Neural cell (in vitro differentiated cells): Measurements from ENCODE around the gene CA6. TPM values are rescaled to one million over a fixed set of nuclear protein-coding genes. Genes with fewer than 3 reads are reported as not detected.

Experiments
- H2AFZ ChIP-seq: fragments of 200-600, 300-800 bp; sonication (generic), shearing (Covaris generic); 2 replicates; pipeline ENCODE4 v1.6.0; 2014; ENCODE audit warnings: low read depth, mild to moderate bottlenecking, antibody characterized with exemption, low read length, moderate library complexity
- H3F3A ChIP-seq: fragments of 200-600 bp; shearing (Covaris generic); 2 replicates; pipeline ENCODE4 v1.6.1; 2016; ENCODE audit warnings: mild to moderate bottlenecking, moderate library complexity, mixed read lengths, antibody characterized with exemption, low read length; ENCODE audit not compliant: insufficient read depth, poor library complexity, severe bottlenecking
- H3K27ac ChIP-seq: fragments of 200-600, 300-800 bp; sonication (generic), shearing (Covaris generic); 2 replicates; pipeline ENCODE4 v1.5.1; 2014; ENCODE audit warnings: mild to moderate bottlenecking, low read length, moderate library complexity
- H3K27me3 ChIP-seq: fragments of 300-800, 200-600 bp; sonication (generic), shearing (Covaris generic); 2 replicates; pipeline ENCODE4 v1.6.0; 2014; ENCODE audit warnings: mild to moderate bottlenecking, low read depth, low read length, moderate library complexity; ENCODE audit not compliant: insufficient read depth
- H3K36me3 ChIP-seq: fragments of 300-800, 200-600 bp; sonication (generic), shearing (Covaris generic); 2 replicates; pipeline ENCODE4 v1.5.1; 2014; ENCODE audit warnings: mild to moderate bottlenecking, antibody characterized with exemption, low read length, moderate library complexity; ENCODE audit not compliant: insufficient read depth
- H3K4me2 ChIP-seq: fragments of 300-800, 200-600 bp; sonication (generic), shearing (Covaris generic); 2 replicates; pipeline ENCODE4 v1.6.0; 2014; ENCODE audit warnings: mild to moderate bottlenecking, low read length
- H3K4me3 ChIP-seq: fragments of 300-800, 200-600 bp; sonication (generic), shearing (Covaris generic); 2 replicates; pipeline ENCODE4 v1.5.1; 2014; ENCODE audit warnings: mild to moderate bottlenecking, low read length, moderate library complexity
- H3K79me2 ChIP-seq: fragments of 200-600 bp; shearing (Covaris generic); replicated peaks from 2 replicates; pipeline ENCODE4 v1.6.0; 2014; ENCODE audit warnings: mild to moderate bottlenecking, low read length, moderate library complexity; ENCODE audit not compliant: insufficient read depth
- H3K9ac ChIP-seq: fragments of 300-800, 200-600 bp; sonication (generic), shearing (Covaris generic); 2 replicates; pipeline ENCODE4 v1.6.1; 2016; ENCODE audit warnings: mild to moderate bottlenecking, low read length, mixed read lengths
- H3K9me2 ChIP-seq: fragments of 200-600 bp; shearing (Covaris generic); 2 replicates; pipeline ENCODE4 v1.6.1; 2016; ENCODE audit warnings: mild to moderate bottlenecking, low read length, mixed read lengths; ENCODE audit not compliant: insufficient read depth
- H3K9me3 ChIP-seq: fragments of 200-600, 300-800 bp; sonication (generic), shearing (Covaris generic); 2 replicates; pipeline ENCODE4 v1.6.1; 2016; ENCODE audit warnings: mild to moderate bottlenecking, mixed run types, low read length, moderate library complexity, mixed read lengths
- H4K20me1 ChIP-seq: fragments of 200-600 bp; shearing (Covaris generic); 2 replicates; pipeline ENCODE4 v1.6.1; 2016; ENCODE audit warnings: mild to moderate bottlenecking, mixed run types; ENCODE audit not compliant: insufficient read depth
- CTCF ChIP-seq: fragments of 450-650 bp; IDR thresholded peaks from 2 replicates; pipeline ENCODE4 v1.5.1; 2014; ENCODE audit warnings: antibody characterized with exemption, mild to moderate bottlenecking, moderate library complexity; ENCODE audit not compliant: poor library complexity, severe bottlenecking
- EP300 ChIP-seq: fragments of 450-650 bp; conservative IDR thresholded peaks from 2 replicates; pipeline ENCODE4 v1.6.1; 2014; ENCODE audit warnings: antibody characterized with exemption, mild to moderate bottlenecking, moderate library complexity; ENCODE audit not compliant: poor library complexity, severe bottlenecking
- EZH2 ChIP-seq: fragments of 200-600, 300-800 bp; shearing (Covaris generic), sonication (generic); IDR thresholded peaks from 2 replicates; pipeline ENCODE4 v1.6.1; 2014; ENCODE audit warnings: antibody characterized with exemption, low read length, borderline replicate concordance, mild to moderate bottlenecking; ENCODE audit not compliant: insufficient read depth, poor library complexity, severe bottlenecking
- MXI1 ChIP-seq: fragments of 450-650 bp; conservative IDR thresholded peaks from 2 replicates; pipeline ENCODE4 v1.6.1; 2014; ENCODE audit warnings: antibody characterized with exemption, mild to moderate bottlenecking; ENCODE audit not compliant: poor library complexity, severe bottlenecking
- POLR2AphosphoS5 ChIP-seq: IDR thresholded peaks from 2 replicates; pipeline ENCODE4 v1.6.1; 2012
- RAD21 ChIP-seq: fragments of 450-650 bp; conservative IDR thresholded peaks from 2 replicates; pipeline ENCODE4 v1.6.1; 2014; ENCODE audit warnings: antibody characterized with exemption, mild to moderate bottlenecking, moderate library complexity
- REST ChIP-seq: IDR thresholded peaks from 2 replicates; pipeline ENCODE4 v1.6.1; 2012; ENCODE audit warnings: borderline replicate concordance
- SMC3 ChIP-seq: fragments of 450-650 bp; conservative IDR thresholded peaks from 2 replicates; pipeline ENCODE4 v1.6.1; 2014; ENCODE audit warnings: antibody characterized with exemption, mild to moderate bottlenecking, moderate library complexity; ENCODE audit not compliant: poor library complexity
- TAF1 ChIP-seq: IDR thresholded peaks from 2 replicates; pipeline ENCODE4 v1.6.1; 2012; ENCODE audit warnings: low read depth
- polyA plus RNA-seq: library from polyadenylated mRNA; depleted of rRNA; stranded (reverse); fragments of >200 nt; gene quantifications from 2 replicates; pipeline ENCODE4 v1.2.3, GENCODE V29; 2014

Gene CA6
- polyA plus RNA-seq, 1 donor from 2014 or later: not detected

GRCh38 chr1:9005395-9005708 lies 59.7 kb downstream of the CA6 start:
- Histone ChIP-seq H3K79me2 (no peaks in the 10 kb centered on the region), H3K36me3 (no peaks in the 10 kb centered on the region), H3K9ac (no peak overlapping the region), H3K4me2 (no peak overlapping the region), H3K9me3 (no peaks in the 10 kb centered on the region), H3F3A (no peaks in the 10 kb centered on the region), H3K27ac (no peak overlapping the region), H3K27me3 (no peaks in the 10 kb centered on the region), H2AFZ (no peak overlapping the region), H4K20me1 (no peaks in the 10 kb centered on the region), H3K9me2 (no peaks in the 10 kb centered on the region), H3K4me3 (no peak overlapping the region)
- TF ChIP-seq REST (no peak), TAF1 (no peak), CTCF (no peak), SMC3 (no peak), MXI1 (no peak), EP300 (no peak), POLR2AphosphoS5 (no peak), RAD21 (no peak), EZH2 (no peak)

- H3K4me3 ChIP-seq: no peak overlapping the region
- H3K9ac ChIP-seq: no peak overlapping the region
- no peaks in the 10 kb centered on the region for H3K9me3 ChIP-seq
- no peak for TF ChIP-seq CTCF
- no peak for TF ChIP-seq EZH2
- no peak for TF ChIP-seq REST
- TF ChIP-seq MXI1: no peak
- TF ChIP-seq EP300: no peak
- no peak for TF ChIP-seq TAF1
- TF ChIP-seq RAD21: no peak
- TF ChIP-seq POLR2AphosphoS5: no peak
- TF ChIP-seq SMC3: no peak
- H3K36me3 ChIP-seq: no peaks in the 10 kb centered on the region
- no peaks in the 10 kb centered on the region for H3K27me3 ChIP-seq
- no peaks in the 10 kb centered on the region for H3K79me2 ChIP-seq
- H3K27ac ChIP-seq: no peak overlapping the region
- H2AFZ ChIP-seq: no peak overlapping the region
- H4K20me1 ChIP-seq: no peaks in the 10 kb centered on the region
- H3K4me2 ChIP-seq: no peak overlapping the region
- no peaks in the 10 kb centered on the region for H3F3A ChIP-seq
- no peaks in the 10 kb centered on the region for H3K9me2 ChIP-seq
These were observed 61.4 kb downstream of the CA6 start for GRCh38 chr1:9006956-9007615.
